SK-N-MC (cell line): ENCODE measurements around the gene CROCC2.

Experiments used
- EZH2 ChIP-seq: fragments of 200-600 bp; sonication (generic); IDR thresholded peaks from one replicate; pipeline ENCODE4 v1.6.1; 2017; ENCODE audit warnings: antibody characterized with exemption
- FOXP2 ChIP-seq: optimal IDR thresholded peaks from 2 replicates; pipeline ENCODE3; 2011; ENCODE audit warnings: mild to moderate bottlenecking, moderate library complexity; ENCODE audit not compliant: insufficient read depth; ENCODE audit errors: extremely low read length, control extremely low read depth
- POLR2AphosphoS5 ChIP-seq: IDR thresholded peaks from 2 replicates; pipeline ENCODE4 v1.6.1; 2012; ENCODE audit warnings: mild to moderate bottlenecking, low read depth, low read length, borderline replicate concordance

DNA sequence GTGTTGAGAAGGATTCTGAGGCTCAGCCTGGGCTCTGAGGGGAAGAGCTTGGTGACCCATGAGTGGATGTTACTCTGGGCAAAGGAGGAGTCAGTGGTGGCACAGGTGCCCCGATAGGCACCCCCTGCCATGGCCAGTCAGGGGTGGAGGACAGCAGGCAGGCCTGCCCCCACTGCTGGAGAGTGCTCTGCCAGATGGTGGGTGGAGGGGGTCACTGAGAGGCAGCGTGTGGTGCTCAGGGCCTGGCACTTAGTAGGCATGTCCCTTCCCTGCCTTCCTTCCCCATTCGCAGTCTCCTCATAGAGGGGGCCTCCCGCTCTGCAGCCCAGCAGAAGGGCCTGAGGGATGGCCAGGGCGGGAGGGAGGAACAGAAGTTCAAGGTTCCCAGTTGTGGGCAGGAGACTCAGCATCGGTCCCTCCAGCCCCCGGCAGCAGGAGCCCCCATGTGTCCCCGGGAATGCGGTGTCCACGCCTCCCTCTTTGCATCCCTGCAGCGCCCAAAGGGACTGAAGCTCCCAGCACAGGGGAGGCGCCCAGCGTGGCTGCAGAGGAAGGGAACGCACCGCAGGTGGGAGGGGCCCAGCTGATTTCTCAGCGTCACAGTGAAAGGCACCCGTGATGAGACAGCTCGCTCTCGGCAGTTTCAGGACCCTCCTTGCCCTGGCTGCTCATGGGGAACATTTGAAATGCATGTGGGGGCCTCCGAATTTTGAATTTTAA, 86.6 kb downstream of the CROCC2 start:
- TF ChIP-seq POLR2AphosphoS5: no peak
- no peak for TF ChIP-seq EZH2
- TF ChIP-seq FOXP2: no peak
